PC-3 (cell line): ENCODE measurements around the gene LRIT1. TPM values are rescaled to one million over a fixed set of nuclear protein-coding genes. Genes with fewer than 3 reads are reported as not detected.

ENCODE experiments used
- ATAC-seq: fragments of 200-7000 bp; cut with Tn5 transposase; 2 replicates; pipeline ENCODE4 v1.9.1; 2020; ENCODE audit warnings: mild to moderate bottlenecking, moderate library complexity
- Bru-seq: library from RNA; stranded (reverse); fragments of 400-500 nt; gene quantifications from one replicate; lab custom pipeline; 2021; lab: Mats Ljungman, UMichigan
- BruChase-seq, 2 experiments: library from RNA; stranded (reverse); fragments of 400-500 nt; gene quantifications; one replicate each; lab custom pipeline; 2021; lab: Mats Ljungman, UMichigan
- BruUV-seq: library from RNA; stranded (reverse); fragments of 400-500 nt; replicated peaks from 2 replicates; lab custom pipeline; 2021; lab: Mats Ljungman, UMichigan
- CTCF ChIA-PET: fragments of 300-600 bp; sonication (Branson Sonifier 250); formaldehyde crosslinking; loops from one replicate; lab custom pipeline; 2022; ENCODE audit warnings: antibody characterized with exemption; lab: Charles Lee
- POLR2A ChIA-PET: fragments of 300-600 bp; sonication (Branson Sonifier 250); formaldehyde crosslinking; loops from one replicate; lab custom pipeline; 2022; ENCODE audit warnings: antibody characterized with exemption; ENCODE audit not compliant: unreplicated experiment; lab: Charles Lee
- DNase-seq: peaks from one replicate; pipeline ENCODE4 v3.0.0-alpha.2; 2015
- H2AFZ ChIP-seq: fragments of 300-600 bp; sonication (generic); 2 replicates; pipeline ENCODE4 v1.6.0; 2016; ENCODE audit warnings: antibody characterized with exemption, low read length
- H3F3A ChIP-seq: fragments of 300-600 bp; sonication (generic); one replicate; pipeline ENCODE4 v1.6.0; 2017; ENCODE audit warnings: antibody characterized with exemption, low read length, control low read depth, mild to moderate bottlenecking; ENCODE audit not compliant: unreplicated experiment
- H3K27ac ChIP-seq: fragments of 300-600 bp; sonication (generic); 2 replicates; pipeline ENCODE4 v1.5.1; 2016; ENCODE audit warnings: mild to moderate bottlenecking, low read length
- H3K27me3 ChIP-seq: fragments of 300-600 bp; sonication (generic); 2 replicates; pipeline ENCODE4 v1.6.1; 2016; ENCODE audit warnings: low read length, mixed read lengths
- H3K36me3 ChIP-seq: fragments of 300-600 bp; sonication (generic); 2 replicates; pipeline ENCODE4 v1.6.1; 2016; ENCODE audit warnings: low read depth, mixed run types, low read length, mixed read lengths
- H3K4me1 ChIP-seq: fragments of 300-600 bp; sonication (generic); 2 replicates; pipeline ENCODE4 v1.5.1; 2016; ENCODE audit warnings: low read length; ENCODE audit not compliant: insufficient read depth
- H3K4me2 ChIP-seq: fragments of 300-600 bp; sonication (generic); 2 replicates; pipeline ENCODE4 v1.6.0; 2016; ENCODE audit warnings: low read length
- H3K4me3 ChIP-seq: fragments of 300-600 bp; sonication (generic); 2 replicates; pipeline ENCODE4 v1.5.1; 2016; ENCODE audit warnings: mild to moderate bottlenecking, low read length, mixed read lengths
- H3K79me2 ChIP-seq: fragments of 300-600 bp; sonication (generic); 2 replicates; pipeline ENCODE4 v1.6.1; 2017; ENCODE audit warnings: low read length, mixed read lengths
- H3K9ac ChIP-seq: fragments of 300-600 bp; sonication (generic); 2 replicates; pipeline ENCODE4 v1.6.0; 2016; ENCODE audit warnings: mild to moderate bottlenecking, low read length
- H3K9me2 ChIP-seq: fragments of 300-600 bp; sonication (generic); replicated peaks from 2 replicates; pipeline ENCODE4 v1.6.1; 2016; ENCODE audit warnings: mixed run types, low read length, mixed read lengths
- H3K9me3 ChIP-seq: fragments of 300-600 bp; sonication (generic); 2 replicates; pipeline ENCODE4 v1.6.1; 2016; ENCODE audit warnings: low read length, mixed read lengths
- H4K20me1 ChIP-seq: fragments of 300-600 bp; sonication (generic); 2 replicates; pipeline ENCODE4 v1.6.1; 2016; ENCODE audit warnings: low read length, mixed read lengths
- EZH2 ChIP-seq: fragments of 300-600 bp; sonication (generic); IDR thresholded peaks from one replicate; pipeline ENCODE4 v1.6.1; 2017; ENCODE audit warnings: antibody characterized with exemption, mild to moderate bottlenecking, low read length; ENCODE audit not compliant: unreplicated experiment
- EZH2phosphoT487 ChIP-seq: fragments of 300-600 bp; sonication (generic); IDR thresholded peaks from 2 replicates; pipeline ENCODE4 v1.6.1; 2018; ENCODE audit warnings: mild to moderate bottlenecking, antibody characterized with exemption, low read length, borderline replicate concordance
- intact Hi-C: fragments of 100-400 bp; cut with micrococcal nuclease; formaldehyde crosslinking; loops from 2 replicates; pipeline ENCODE4 v1.9.0; 2023
- long read RNA-seq: library from polyadenylated mRNA; unstranded; transcript quantifications from one replicate; pipeline ENCODE4 v2.0.0, GENCODE V29; 2021; ENCODE audit not compliant: unreplicated experiment
- total RNA-seq: library from RNA; depleted of rRNA; stranded (reverse); fragments of >200 nt; gene quantifications from 2 replicates; pipeline ENCODE4 v1.2.3, GENCODE V29; 2014; rRNA removed
- TF ChIP-seq, protein P1 (sequence below): fragments of 300-600 bp; sonication (generic); conservative IDR thresholded peaks from 2 replicates; pipeline ENCODE4 v1.5.1; 2017; ENCODE audit warnings: antibody characterized with exemption, low read depth, mild to moderate bottlenecking, low read length

The LRIT1 gene, protein sequence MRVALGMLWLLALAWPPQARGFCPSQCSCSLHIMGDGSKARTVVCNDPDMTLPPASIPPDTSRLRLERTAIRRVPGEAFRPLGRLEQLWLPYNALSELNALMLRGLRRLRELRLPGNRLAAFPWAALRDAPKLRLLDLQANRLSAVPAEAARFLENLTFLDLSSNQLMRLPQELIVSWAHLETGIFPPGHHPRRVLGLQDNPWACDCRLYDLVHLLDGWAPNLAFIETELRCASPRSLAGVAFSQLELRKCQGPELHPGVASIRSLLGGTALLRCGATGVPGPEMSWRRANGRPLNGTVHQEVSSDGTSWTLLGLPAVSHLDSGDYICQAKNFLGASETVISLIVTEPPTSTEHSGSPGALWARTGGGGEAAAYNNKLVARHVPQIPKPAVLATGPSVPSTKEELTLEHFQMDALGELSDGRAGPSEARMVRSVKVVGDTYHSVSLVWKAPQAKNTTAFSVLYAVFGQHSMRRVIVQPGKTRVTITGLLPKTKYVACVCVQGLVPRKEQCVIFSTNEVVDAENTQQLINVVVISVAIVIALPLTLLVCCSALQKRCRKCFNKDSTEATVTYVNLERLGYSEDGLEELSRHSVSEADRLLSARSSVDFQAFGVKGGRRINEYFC
- total RNA-seq (not detected in 2 replicates), Bru-seq, nascent RNA (not detected), BruChase-seq, experiment 1, labeled RNA remaining after a 6-hour chase (percentile 7 among the genes with signal in this experiment), BruChase-seq, experiment 2, labeled RNA remaining after a 2-hour chase (not detected)
- long read RNA-seq, result 0 reads

DNA sequence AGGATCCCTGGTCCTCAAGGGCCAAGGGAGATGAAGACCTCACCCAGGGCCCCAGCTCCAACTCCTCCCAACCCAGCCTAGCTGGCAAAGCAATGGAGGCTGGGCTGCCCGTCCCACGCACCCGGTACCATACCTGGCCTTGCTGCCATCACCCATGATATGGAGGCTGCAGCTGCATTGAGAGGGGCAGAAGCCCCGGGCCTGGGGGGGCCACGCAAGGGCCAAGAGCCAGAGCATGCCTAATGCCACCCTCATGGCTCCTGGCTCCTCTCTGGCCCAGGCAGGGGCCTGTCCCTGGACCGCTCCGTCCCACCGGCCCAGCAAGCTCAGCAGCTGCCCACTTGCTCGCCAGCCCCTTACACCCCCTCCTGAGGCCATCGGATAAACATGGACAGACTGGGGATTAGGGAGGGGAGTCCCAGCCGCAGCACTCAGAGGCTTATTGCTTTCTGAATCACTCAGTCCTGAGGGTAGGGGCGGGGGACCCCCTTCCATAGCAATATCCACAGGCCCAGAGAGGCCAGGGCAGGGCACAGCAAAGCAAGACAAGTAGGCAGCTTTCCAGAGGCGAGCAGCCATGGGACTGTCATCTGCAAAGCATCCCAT lies at the start of gene LRIT1:
TSS of gene LRIT1 (minus strand) at position 362 of the 606 bp plus-strand sequence. CDS start at position 255, 107 bp downstream.
- BruUV-seq, result no TSS peak
- no peak within 1 kb of the TSS for H3K4me2 ChIP-seq
- no peaks in the 10 kb centered on the region for H3K79me2 ChIP-seq
- no peaks in the 10 kb centered on the region for H3F3A ChIP-seq
- no peak within 1 kb of the TSS for H3K27ac ChIP-seq
- ATAC-seq (no peak), DNase-seq (no peak)
- H3K36me3 ChIP-seq, result no peaks in the 10 kb centered on the region
- H3K27me3 ChIP-seq, result peaks cover 7% of the 10 kb centered on the region; the same call in 1 of the 2 replicates
- TF ChIP-seq, protein P1, sequence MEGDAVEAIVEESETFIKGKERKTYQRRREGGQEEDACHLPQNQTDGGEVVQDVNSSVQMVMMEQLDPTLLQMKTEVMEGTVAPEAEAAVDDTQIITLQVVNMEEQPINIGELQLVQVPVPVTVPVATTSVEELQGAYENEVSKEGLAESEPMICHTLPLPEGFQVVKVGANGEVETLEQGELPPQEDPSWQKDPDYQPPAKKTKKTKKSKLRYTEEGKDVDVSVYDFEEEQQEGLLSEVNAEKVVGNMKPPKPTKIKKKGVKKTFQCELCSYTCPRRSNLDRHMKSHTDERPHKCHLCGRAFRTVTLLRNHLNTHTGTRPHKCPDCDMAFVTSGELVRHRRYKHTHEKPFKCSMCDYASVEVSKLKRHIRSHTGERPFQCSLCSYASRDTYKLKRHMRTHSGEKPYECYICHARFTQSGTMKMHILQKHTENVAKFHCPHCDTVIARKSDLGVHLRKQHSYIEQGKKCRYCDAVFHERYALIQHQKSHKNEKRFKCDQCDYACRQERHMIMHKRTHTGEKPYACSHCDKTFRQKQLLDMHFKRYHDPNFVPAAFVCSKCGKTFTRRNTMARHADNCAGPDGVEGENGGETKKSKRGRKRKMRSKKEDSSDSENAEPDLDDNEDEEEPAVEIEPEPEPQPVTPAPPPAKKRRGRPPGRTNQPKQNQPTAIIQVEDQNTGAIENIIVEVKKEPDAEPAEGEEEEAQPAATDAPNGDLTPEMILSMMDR, result no peak
- TF ChIP-seq EZH2 (no peak), EZH2phosphoT487 (no peak)
- no peaks in the 10 kb centered on the region for H3K9me2 ChIP-seq
- no peaks in the 10 kb centered on the region for H3K9me3 ChIP-seq
- H3K4me3 ChIP-seq, result no peak within 1 kb of the TSS
- H2AFZ ChIP-seq, result no peak within 1 kb of the TSS
- H4K20me1 ChIP-seq, result no peaks in the 10 kb centered on the region
- no peaks in the 10 kb centered on the region for H3K4me1 ChIP-seq
- ChIA-PET CTCF (no interaction called here), POLR2A (no interaction called here)
- intact Hi-C loops, result no loop called here
- no peak within 1 kb of the TSS for H3K9ac ChIP-seq

DNA sequence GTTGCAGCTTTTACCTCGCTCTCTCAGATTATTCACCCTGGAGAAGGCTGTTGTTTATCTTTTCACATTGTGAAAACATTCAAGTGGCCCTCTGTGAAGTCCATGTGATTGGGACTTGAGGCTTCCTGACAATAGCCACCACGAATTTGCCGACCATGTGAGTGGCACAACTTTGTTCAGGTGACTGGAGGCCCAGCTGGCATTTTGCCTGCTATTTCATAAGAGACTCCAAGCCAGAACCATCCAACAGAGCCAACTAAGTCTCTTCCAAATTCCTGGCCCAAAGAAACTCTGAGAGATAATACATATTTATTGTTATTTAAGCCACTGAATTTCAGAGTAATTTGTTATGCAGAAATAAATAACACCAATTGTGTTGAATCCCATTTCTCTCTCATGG lies 48.9 kb upstream of the LRIT1 start:
- CTCF ChIA-PET, result no interaction called here
- no peaks in the 10 kb centered on the region for H4K20me1 ChIP-seq

More for the DNA sequence above, 48.9 kb upstream of the LRIT1 start:
- no peak overlapping the region for H3K4me2 ChIP-seq
- peaks cover 5% of the 10 kb centered on the region; the same call in 1 of the 2 replicates for H3K27me3 ChIP-seq
- H3K9ac ChIP-seq, result no peak overlapping the region
- no peak for TF ChIP-seq EZH2phosphoT487
- TF ChIP-seq EZH2, result no peak
- TF ChIP-seq, protein P1, result no peak
- H3K27ac ChIP-seq, result no peak overlapping the region
- no peaks in the 10 kb centered on the region for H3K79me2 ChIP-seq
- ATAC-seq (no peak), DNase-seq (no peak)
- H3K4me1 ChIP-seq, result no peaks in the 10 kb centered on the region
- no TSS peak for BruUV-seq
- intact Hi-C loops, result no loop called here
- H3K9me3 ChIP-seq, result no peaks in the 10 kb centered on the region
- H3K4me3 ChIP-seq, result no peak overlapping the region
- no peaks in the 10 kb centered on the region for H3K9me2 ChIP-seq
- H3K36me3 ChIP-seq, result no peaks in the 10 kb centered on the region
- H3F3A ChIP-seq, result no peaks in the 10 kb centered on the region
- H2AFZ ChIP-seq, result no peak overlapping the region
- POLR2A ChIA-PET, result no interaction called here
